SU-DHL-6 (cell line): ENCODE measurements around the gene SLC25A34.

Experiments
- CTCF ChIP-seq: fragments of 200-600 bp; sonication (generic); IDR thresholded peaks from one replicate; pipeline ENCODE4 v1.5.1; 2017; ENCODE audit warnings: antibody characterized with exemption, mild to moderate bottlenecking, low read length, moderate library complexity; ENCODE audit not compliant: insufficient read depth, poor library complexity, severe bottlenecking
- EZH2phosphoT487 ChIP-seq: fragments of 200-600 bp; sonication (generic), shearing (Covaris generic); conservative IDR thresholded peaks from 2 replicates; pipeline ENCODE4 v1.6.1; 2018; ENCODE audit warnings: mild to moderate bottlenecking, antibody characterized with exemption, low read length, moderate library complexity, mixed read lengths

GRCh38 chr1:15777909-15778707, 42.0 kb downstream of the SLC25A34 start:
- no peak for TF ChIP-seq CTCF
- no peak for TF ChIP-seq EZH2phosphoT487
